ENCODE data around the gene ASPHD1. TPM values are rescaled to one million over a fixed set of nuclear protein-coding genes. Genes with fewer than 3 reads are reported as not detected.
A peak's percentile ranks its signal among the peaks of the same experiment; 100 is the strongest.
"Not testable (repeated sequence)": the region's sequence is repeated elsewhere in the genome, so short reads cannot be mapped to it uniquely, and the experiment has no call there.

Gene ASPHD1
- polyA plus RNA-seq, 6 donors from 2014 or later: not detected

GRCh38 chr16:29904947-29905346 lies 4.7 kb downstream of the ASPHD1 start:
- Mint-ChIP-seq H3K4me3 (no peak overlapping the region), H3K27me3 (peaks cover 0 to 10% (median 9%) of the 10 kb centered on the region in 3 donors), H3K27ac (no peak overlapping the region), H3K9me3 (no peaks in the 10 kb centered on the region), H3K4me1 (peaks cover 12 to 15% (median 14%) of the 10 kb centered on the region in 3 donors), H3K36me3 (peaks cover 0 to 4% of the 10 kb centered on the region in 2 donors)
- ATAC-seq (ENCODE audit: low read depth in 2 of 2) (no peak), DNase-seq (no peak)

GRCh38 chr16:29905668-29906067 lies 5.4 kb downstream of the ASPHD1 start:
- Mint-ChIP-seq H3K4me1 (peaks cover 7 to 11% (median 10%) of the 10 kb centered on the region in 3 donors), H3K27me3 (peaks cover 0 to 5% (median 5%) of the 10 kb centered on the region in 3 donors), H3K4me3 (no peak overlapping the region), H3K9me3 (no peaks in the 10 kb centered on the region), H3K36me3 (peaks cover 0 to 4% of the 10 kb centered on the region in 2 donors), H3K27ac (no peak overlapping the region)
- DNase-seq (no peak), ATAC-seq (ENCODE audit: low read depth in 2 of 2) (no peak)

GRCh38 chr16:29906520-29907244 lies 6.4 kb downstream of the ASPHD1 start:
- Mint-ChIP-seq H3K4me1 (peaks cover 4 to 9% (median 8%) of the 10 kb centered on the region in 3 donors), H3K27ac (peak overlapping the region in 1 of 6 donors; percentile 81)
- no peak for ATAC-seq (ENCODE audit: low read depth in 2 of 2)

GRCh38 chr16:29907973-29908372 lies 7.7 kb downstream of the ASPHD1 start:
- no peak for ATAC-seq (ENCODE audit: low read depth in 2 of 2)
- peaks cover 4 to 9% (median 8%) of the 10 kb centered on the region in 3 donors for H3K4me1 Mint-ChIP-seq
- no peaks in the 10 kb centered on the region for H3K27me3 Mint-ChIP-seq
- H3K9me3 Mint-ChIP-seq: no peaks in the 10 kb centered on the region
- H3K27ac Mint-ChIP-seq: no peak overlapping the region
- no peak overlapping the region for H3K4me3 Mint-ChIP-seq
- peaks cover 0 to 4% of the 10 kb centered on the region in 2 donors for H3K36me3 Mint-ChIP-seq
- no peak for DNase-seq

More at GRCh38 chr16:29906520-29907244, 6.4 kb downstream of the ASPHD1 start:
- H3K36me3 Mint-ChIP-seq: peaks cover 0 to 4% of the 10 kb centered on the region in 2 donors
- no peak for DNase-seq
- no peaks in the 10 kb centered on the region for H3K9me3 Mint-ChIP-seq
- H3K27me3 Mint-ChIP-seq: no peaks in the 10 kb centered on the region
- no peak overlapping the region for H3K4me3 Mint-ChIP-seq

GRCh38 chr16:29908719-29909220 lies 8.5 kb downstream of the ASPHD1 start:
- ATAC-seq (ENCODE audit: low read depth in 2 of 2) (no peak), DNase-seq (no peak)
- no peak overlapping the region for H3K27ac Mint-ChIP-seq
- H3K36me3 Mint-ChIP-seq: peaks cover 0 to 4% of the 10 kb centered on the region in 2 donors
- H3K9me3 Mint-ChIP-seq: no peaks in the 10 kb centered on the region
- no peaks in the 10 kb centered on the region for H3K27me3 Mint-ChIP-seq
- peaks cover 4 to 9% (median 8%) of the 10 kb centered on the region in 3 donors for H3K4me1 Mint-ChIP-seq
- no peak overlapping the region for H3K4me3 Mint-ChIP-seq

- Mint-ChIP-seq H3K27ac (no peak overlapping the region), H3K4me1 (peaks cover 4 to 9% (median 8%) of the 10 kb centered on the region in 3 donors)
Observed at GRCh38 chr16:29909391-29909790, 9.1 kb downstream of the ASPHD1 start.

GRCh38 chr16:29909851-29910250 lies 9.6 kb downstream of the ASPHD1 start:
- H3K27me3 Mint-ChIP-seq; H3K9me3 Mint-ChIP-seq; DNase-seq; H3K4me3 Mint-ChIP-seq; H3K36me3 Mint-ChIP-seq; ATAC-seq (ENCODE audit: low read depth in 2 of 2); H3K4me1 Mint-ChIP-seq; H3K27ac Mint-ChIP-seq: not testable (repeated sequence)

More at GRCh38 chr16:29909391-29909790, 9.1 kb downstream of the ASPHD1 start:
- no peak for DNase-seq
- no peaks in the 10 kb centered on the region for H3K27me3 Mint-ChIP-seq
- H3K4me3 Mint-ChIP-seq: no peak overlapping the region
- ATAC-seq (ENCODE audit: low read depth in 2 of 2): no peak
- no peaks in the 10 kb centered on the region for H3K9me3 Mint-ChIP-seq
- peaks cover 0 to 4% of the 10 kb centered on the region in 2 donors for H3K36me3 Mint-ChIP-seq

GRCh38 chr16:29910819-29911675 lies 10.8 kb downstream of the ASPHD1 start:
- peaks cover 4 to 9% (median 8%) of the 10 kb centered on the region in 3 donors for H3K4me1 Mint-ChIP-seq
- H3K9me3 Mint-ChIP-seq: no peaks in the 10 kb centered on the region
- H3K4me3 Mint-ChIP-seq: no peak overlapping the region
- H3K27me3 Mint-ChIP-seq: no peaks in the 10 kb centered on the region
- no peak for ATAC-seq (ENCODE audit: low read depth in 2 of 2)
- no peak for DNase-seq
- H3K27ac Mint-ChIP-seq: peak overlapping the region in 2 of 6 donors; percentile 20 to 62
- H3K36me3 Mint-ChIP-seq: peaks cover 0 to 4% of the 10 kb centered on the region in 2 donors

- ATAC-seq (ENCODE audit: low read depth in 2 of 2): no peak
- H3K27me3 Mint-ChIP-seq: no peaks in the 10 kb centered on the region
- no peaks in the 10 kb centered on the region for H3K9me3 Mint-ChIP-seq
- H3K27ac Mint-ChIP-seq: no peak overlapping the region
- peaks cover 4 to 9% (median 8%) of the 10 kb centered on the region in 3 donors for H3K4me1 Mint-ChIP-seq
- DNase-seq: no peak
- H3K4me3 Mint-ChIP-seq: no peak overlapping the region
- H3K36me3 Mint-ChIP-seq: peaks cover 0 to 4% of the 10 kb centered on the region in 2 donors
Observed at GRCh38 chr16:29911676-29912010, 11.4 kb downstream of the ASPHD1 start.

GRCh38 chr16:29912087-29912486 lies 11.8 kb downstream of the ASPHD1 start:
- ATAC-seq (ENCODE audit: low read depth in 2 of 2) (no peak), DNase-seq (no peak)
- H3K4me3 Mint-ChIP-seq: no peak overlapping the region
- H3K36me3 Mint-ChIP-seq: peaks cover 0 to 4% of the 10 kb centered on the region in 2 donors
- H3K27me3 Mint-ChIP-seq: no peaks in the 10 kb centered on the region
- no peaks in the 10 kb centered on the region for H3K9me3 Mint-ChIP-seq
- peaks cover 4 to 9% (median 8%) of the 10 kb centered on the region in 3 donors for H3K4me1 Mint-ChIP-seq
- H3K27ac Mint-ChIP-seq: peak overlapping the region in 1 of 6 donors; percentile 30

GRCh38 chr16:29913514-29913913 lies 13.2 kb downstream of the ASPHD1 start:
- H3K4me1 Mint-ChIP-seq: peaks cover 0 to 8% (median 7%) of the 10 kb centered on the region in 3 donors
- H3K27ac Mint-ChIP-seq: no peak overlapping the region
- H3K36me3 Mint-ChIP-seq: no peaks in the 10 kb centered on the region
- ATAC-seq (ENCODE audit: low read depth in 2 of 2) (no peak), DNase-seq (no peak)
- H3K27me3 Mint-ChIP-seq: no peaks in the 10 kb centered on the region
- no peaks in the 10 kb centered on the region for H3K9me3 Mint-ChIP-seq
- H3K4me3 Mint-ChIP-seq: no peak overlapping the region

GRCh38 chr16:29915590-29916247 lies 15.4 kb downstream of the ASPHD1 start:
- Mint-ChIP-seq H3K4me3 (peak overlapping the region in 1 of 8 donors; percentile 15), H3K9me3 (no peaks in the 10 kb centered on the region), H3K27ac (peak overlapping the region in 1 of 6 donors; percentile 63), H3K4me1 (peaks cover 0 to 2% (median 0%) of the 10 kb centered on the region in 3 donors), H3K27me3 (no peaks in the 10 kb centered on the region), H3K36me3 (peaks cover 5 to 6% of the 10 kb centered on the region in 2 donors)
- ATAC-seq (ENCODE audit: low read depth in 2 of 2) (no peak), DNase-seq (no peak)

GRCh38 chr16:29916979-29917378 lies 16.7 kb downstream of the ASPHD1 start:
- Mint-ChIP-seq H3K27me3 (no peaks in the 10 kb centered on the region), H3K4me3 (no peak overlapping the region), H3K9me3 (no peaks in the 10 kb centered on the region), H3K27ac (peak overlapping the region in 1 of 6 donors; percentile 54), H3K36me3 (peaks cover 11 to 13% of the 10 kb centered on the region in 2 donors), H3K4me1 (peaks cover 0 to 7% (median 0%) of the 10 kb centered on the region in 3 donors)
- no peak for DNase-seq
- no peak for ATAC-seq (ENCODE audit: low read depth in 2 of 2)
